ENCODE data around the gene UQCRC2.
"Not testable (repeated sequence)": the region's sequence is repeated elsewhere in the genome, so short reads cannot be mapped to it uniquely, and the experiment has no call there.

Gene UQCRC2

GRCh38 chr16:21982108-21982507 is 28.9 kb downstream of the UQCRC2 start:
- DNase-seq (ENCODE audit: low spot score): no peak

- DNase-seq (ENCODE audit: low spot score): no peak
Observed at GRCh38 chr16:21984062-21984461, 30.9 kb downstream of the UQCRC2 start.

GRCh38 chr16:21985524-21985923 is 32.4 kb downstream of the UQCRC2 start:
- no peak for DNase-seq (ENCODE audit: low spot score)

GRCh38 chr16:21986692-21987246 is 33.6 kb downstream of the UQCRC2 start:
- no peak for DNase-seq (ENCODE audit: low spot score)

GRCh38 chr16:21987498-21987897 is 34.3 kb downstream of the UQCRC2 start:
- no peak for DNase-seq (ENCODE audit: low spot score)

- no peak for DNase-seq (ENCODE audit: low spot score)
Observed at GRCh38 chr16:21989133-21989532, 36.0 kb downstream of the UQCRC2 start.

- no peak for DNase-seq (ENCODE audit: low spot score)
Observed at GRCh38 chr16:21989751-21990150, 36.6 kb downstream of the UQCRC2 start.

- DNase-seq (ENCODE audit: low spot score): no peak
Observed at GRCh38 chr16:21990381-21990944, 37.3 kb downstream of the UQCRC2 start.

- no peak for DNase-seq (ENCODE audit: low spot score)
Observed at GRCh38 chr16:21991621-21992020, 38.5 kb downstream of the UQCRC2 start.

GRCh38 chr16:21994856-21995465 is 41.8 kb downstream of the UQCRC2 start:
- no peak for DNase-seq (ENCODE audit: low spot score)

- no peak for DNase-seq (ENCODE audit: low spot score)
Observed at GRCh38 chr16:21996923-21997696, 43.9 kb downstream of the UQCRC2 start.

GRCh38 chr16:21997697-21998480 is 44.7 kb downstream of the UQCRC2 start:
- DNase-seq (ENCODE audit: low spot score): no peak

GRCh38 chr16:22001591-22001990 is 48.4 kb downstream of the UQCRC2 start:
- DNase-seq (ENCODE audit: low spot score): no peak

- DNase-seq (ENCODE audit: low spot score): not testable (repeated sequence)
Observed at GRCh38 chr16:22002047-22002446, 48.9 kb downstream of the UQCRC2 start.

GRCh38 chr16:22003195-22003594 is 50.0 kb downstream of the UQCRC2 start:
- DNase-seq (ENCODE audit: low spot score): no peak

- DNase-seq (ENCODE audit: low spot score): no peak
Observed at GRCh38 chr16:22004341-22004740, 51.2 kb downstream of the UQCRC2 start.

GRCh38 chr16:22005746-22006145 is 52.6 kb downstream of the UQCRC2 start:
- DNase-seq (ENCODE audit: low spot score): no peak

GRCh38 chr16:22006636-22007035 is 53.5 kb downstream of the UQCRC2 start:
- DNase-seq (ENCODE audit: low spot score): no peak

GRCh38 chr16:22007159-22007508 is 54.0 kb downstream of the UQCRC2 start:
- DNase-seq (ENCODE audit: low spot score): no peak

- DNase-seq (ENCODE audit: low spot score): peak; percentile 46
Observed at GRCh38 chr16:22007509-22008214, 54.5 kb downstream of the UQCRC2 start, which contains the start of gene MOSMO. MOSMO (plus strand) TSS chr16:22008111; CDS start chr16:22008302, 191 bp downstream.

GRCh38 chr16:22008215-22009059 is 55.3 kb downstream of the UQCRC2 start:
- DNase-seq (ENCODE audit: low spot score): no peak
